ENCODE data around the gene DSCAML1.

DNA sequence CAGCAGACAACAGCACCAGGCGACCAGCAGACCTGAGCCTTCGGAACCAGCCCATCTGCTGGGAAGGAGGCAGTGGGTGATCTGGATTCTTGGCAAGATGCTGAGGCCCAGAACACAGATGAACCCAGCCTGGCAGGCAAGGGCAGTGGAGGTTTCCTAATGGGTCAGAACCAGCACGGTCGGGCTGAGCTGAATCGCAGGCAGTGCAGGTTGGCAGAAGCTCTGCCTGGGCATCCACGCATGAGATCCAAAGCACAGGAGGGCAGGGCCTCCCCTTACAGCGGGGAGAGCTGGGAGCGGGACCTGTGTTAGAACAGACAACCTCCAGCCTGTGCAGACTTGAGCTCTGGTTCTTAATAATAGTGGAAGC, 47.5 kb downstream of the DSCAML1 start:
- TF ChIP-seq, protein P1, sequence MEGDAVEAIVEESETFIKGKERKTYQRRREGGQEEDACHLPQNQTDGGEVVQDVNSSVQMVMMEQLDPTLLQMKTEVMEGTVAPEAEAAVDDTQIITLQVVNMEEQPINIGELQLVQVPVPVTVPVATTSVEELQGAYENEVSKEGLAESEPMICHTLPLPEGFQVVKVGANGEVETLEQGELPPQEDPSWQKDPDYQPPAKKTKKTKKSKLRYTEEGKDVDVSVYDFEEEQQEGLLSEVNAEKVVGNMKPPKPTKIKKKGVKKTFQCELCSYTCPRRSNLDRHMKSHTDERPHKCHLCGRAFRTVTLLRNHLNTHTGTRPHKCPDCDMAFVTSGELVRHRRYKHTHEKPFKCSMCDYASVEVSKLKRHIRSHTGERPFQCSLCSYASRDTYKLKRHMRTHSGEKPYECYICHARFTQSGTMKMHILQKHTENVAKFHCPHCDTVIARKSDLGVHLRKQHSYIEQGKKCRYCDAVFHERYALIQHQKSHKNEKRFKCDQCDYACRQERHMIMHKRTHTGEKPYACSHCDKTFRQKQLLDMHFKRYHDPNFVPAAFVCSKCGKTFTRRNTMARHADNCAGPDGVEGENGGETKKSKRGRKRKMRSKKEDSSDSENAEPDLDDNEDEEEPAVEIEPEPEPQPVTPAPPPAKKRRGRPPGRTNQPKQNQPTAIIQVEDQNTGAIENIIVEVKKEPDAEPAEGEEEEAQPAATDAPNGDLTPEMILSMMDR (IDR thresholded peaks at IDR 0.05) = no peak
- TF ChIP-seq POLR2A (IDR thresholded peaks at IDR 0.05) = no peak

All from tibial nerve (tissue), 3 donors.